Thoracic aorta (tissue), 2 donors: ENCODE measurements around the gene ZMIZ1. TPM values are rescaled to one million over a fixed set of nuclear protein-coding genes. Genes with fewer than 3 reads are reported as not detected.

Source experiments
- ATAC-seq: fragments of 150-250 bp; one replicate; pipeline ENCODE4 v1.8.0; 2017; ENCODE audit warnings: low read depth; ENCODE audit not compliant: insufficient number of reproducible peaks, low FRiP score
- DNase-seq: peaks from one replicate; pipeline ENCODE4 v3.0.0-alpha.2; 2020; ENCODE audit warnings: low spot score
- H3K27ac ChIP-seq, 2 donors: fragments of 200-600 bp; sonication (generic); 1 replicate in 1 of 2; 2 replicates in 1 of 2; pipeline ENCODE4 v1.5.1; 2016; ENCODE audit warnings: mild to moderate bottlenecking in 2 of 2, moderate library complexity in 2 of 2
- H3K27me3 ChIP-seq: fragments of 200-600 bp; sonication (generic); replicated peaks from 2 replicates; pipeline ENCODE4 v1.6.0; 2016; ENCODE audit warnings: mild to moderate bottlenecking; ENCODE audit not compliant: insufficient read depth
- H3K36me3 ChIP-seq: fragments of 200-600 bp; sonication (generic); one replicate; pipeline ENCODE4 v1.5.1; 2016
- H3K4me1 ChIP-seq, 2 donors: fragments of 200-600 bp; sonication (generic); 1 replicate in 1 of 2; 2 replicates in 1 of 2; pipeline versions ENCODE4 v1.5.1 to v1.6.0; 2016; ENCODE audit warnings: low read depth in 2 of 2, mild to moderate bottlenecking in 1 of 2; ENCODE audit not compliant: control insufficient read depth in 1 of 2
- H3K4me3 ChIP-seq: fragments of 200-600 bp; sonication (generic); 2 replicates; pipeline ENCODE4 v1.5.1; 2016; ENCODE audit warnings: mild to moderate bottlenecking
- H3K9me3 ChIP-seq: fragments of 200-600 bp; sonication (generic); 2 replicates; pipeline ENCODE4 v1.5.1; 2016
- total RNA-seq, 2 donors: library from RNA; depleted of rRNA; stranded (reverse); fragments of >200 nt; gene quantifications; one replicate each; pipeline versions ENCODE4 v1.1.0 to v1.2.3, GENCODE V29; 2016
- TF ChIP-seq, protein P1 (sequence below): fragments of 200-600 bp; sonication (generic); IDR thresholded peaks from one replicate; pipeline ENCODE4 v1.5.1; 2019; ENCODE audit warnings: antibody characterized with exemption

The ZMIZ1 gene
- total RNA-seq, 2 donors from 2014 or later: 57.8 to 81.6 TPM

DNA sequence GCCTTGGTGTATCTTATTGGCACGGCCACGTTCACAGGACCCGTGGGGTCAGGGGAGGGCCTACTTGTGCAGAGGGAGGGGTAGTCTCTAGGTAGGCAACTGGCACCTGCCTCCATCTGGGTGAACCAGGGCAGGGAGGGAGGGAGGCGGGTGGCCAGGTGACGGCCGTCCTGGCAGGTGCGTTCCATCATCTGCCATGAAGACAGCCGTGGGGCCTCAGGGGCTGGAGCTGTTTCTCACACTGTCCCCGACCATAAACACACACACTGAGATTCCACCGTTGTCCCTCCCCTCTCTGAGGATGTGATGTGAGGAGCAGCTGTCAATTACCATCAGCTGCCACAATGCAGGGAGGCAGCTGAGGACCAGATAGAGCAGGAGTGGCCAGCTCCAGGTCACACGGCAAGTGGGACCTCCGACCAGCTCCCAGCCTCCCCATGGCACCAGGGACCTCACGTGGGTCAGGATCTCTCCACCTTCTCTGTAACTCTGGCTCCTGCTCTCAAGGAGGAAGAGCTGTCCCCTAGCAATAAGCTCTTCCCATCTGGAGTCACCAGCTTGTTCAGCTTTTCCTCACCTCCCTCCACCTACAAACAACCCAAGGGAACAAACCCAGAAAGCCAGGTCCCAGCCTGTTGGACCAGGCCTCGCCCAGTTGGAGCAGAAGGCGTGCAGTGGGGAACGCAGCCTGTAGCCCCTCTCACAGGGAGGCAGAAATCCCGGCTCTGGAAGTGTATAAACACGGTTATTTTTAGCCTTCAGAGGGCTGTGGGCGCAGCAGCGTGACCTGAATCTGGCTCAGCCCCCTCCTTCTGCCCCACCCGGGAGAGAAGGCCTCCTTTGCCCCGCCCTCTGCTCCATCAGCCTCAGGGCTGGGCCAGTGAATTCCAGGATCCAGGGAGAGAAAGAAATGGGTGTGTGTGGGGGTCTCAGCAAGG is 33.1 kb downstream of the ZMIZ1 start:
- no peaks in the 10 kb centered on the region for H3K9me3 ChIP-seq
- DNase-seq (peak; percentile 28), ATAC-seq (peak; percentile 35)
- H3K36me3 ChIP-seq: no peaks in the 10 kb centered on the region
- TF ChIP-seq, protein P1, sequence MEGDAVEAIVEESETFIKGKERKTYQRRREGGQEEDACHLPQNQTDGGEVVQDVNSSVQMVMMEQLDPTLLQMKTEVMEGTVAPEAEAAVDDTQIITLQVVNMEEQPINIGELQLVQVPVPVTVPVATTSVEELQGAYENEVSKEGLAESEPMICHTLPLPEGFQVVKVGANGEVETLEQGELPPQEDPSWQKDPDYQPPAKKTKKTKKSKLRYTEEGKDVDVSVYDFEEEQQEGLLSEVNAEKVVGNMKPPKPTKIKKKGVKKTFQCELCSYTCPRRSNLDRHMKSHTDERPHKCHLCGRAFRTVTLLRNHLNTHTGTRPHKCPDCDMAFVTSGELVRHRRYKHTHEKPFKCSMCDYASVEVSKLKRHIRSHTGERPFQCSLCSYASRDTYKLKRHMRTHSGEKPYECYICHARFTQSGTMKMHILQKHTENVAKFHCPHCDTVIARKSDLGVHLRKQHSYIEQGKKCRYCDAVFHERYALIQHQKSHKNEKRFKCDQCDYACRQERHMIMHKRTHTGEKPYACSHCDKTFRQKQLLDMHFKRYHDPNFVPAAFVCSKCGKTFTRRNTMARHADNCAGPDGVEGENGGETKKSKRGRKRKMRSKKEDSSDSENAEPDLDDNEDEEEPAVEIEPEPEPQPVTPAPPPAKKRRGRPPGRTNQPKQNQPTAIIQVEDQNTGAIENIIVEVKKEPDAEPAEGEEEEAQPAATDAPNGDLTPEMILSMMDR: no peak
- peak overlapping the region; percentile 67 to 77 for H3K27ac ChIP-seq
- H3K4me1 ChIP-seq: peaks cover 48 to 86% of the 10 kb centered on the region in 2 donors
- no peak overlapping the region for H3K4me3 ChIP-seq
- no peaks in the 10 kb centered on the region for H3K27me3 ChIP-seq

DNA sequence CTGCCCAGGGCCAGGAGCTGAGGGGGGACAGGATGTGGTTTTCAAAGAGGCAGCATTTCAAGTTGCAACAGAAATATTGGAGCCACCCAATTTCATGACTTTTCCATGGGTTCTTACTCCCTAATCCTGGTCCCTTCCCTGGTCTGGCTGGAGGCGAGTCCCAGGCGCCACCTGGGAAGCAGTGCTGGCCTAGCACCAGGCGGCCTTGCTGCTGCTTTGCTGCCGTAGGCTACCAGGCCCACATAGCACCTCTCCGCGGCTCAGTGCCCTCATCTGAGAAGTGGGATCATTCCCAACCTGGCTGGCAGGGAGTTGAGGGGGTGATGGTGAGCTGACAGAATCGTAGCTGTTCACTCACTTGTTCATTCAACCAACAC is 33.7 kb downstream of the ZMIZ1 start:
- peaks cover 41 to 79% of the 10 kb centered on the region in 2 donors for H3K4me1 ChIP-seq
- H3K4me3 ChIP-seq: no peak overlapping the region
- DNase-seq: no peak
- no peaks in the 10 kb centered on the region for H3K36me3 ChIP-seq
- no peak for ATAC-seq
- TF ChIP-seq, protein P1: no peak
- H3K27ac ChIP-seq: peak overlapping the region; percentile 67 to 77
- H3K9me3 ChIP-seq: no peaks in the 10 kb centered on the region
- no peaks in the 10 kb centered on the region for H3K27me3 ChIP-seq

- Histone ChIP-seq H3K27ac (peak overlapping the region; percentile 67 to 77), H3K36me3 (no peaks in the 10 kb centered on the region), H3K4me3 (no peak overlapping the region), H3K9me3 (no peaks in the 10 kb centered on the region), H3K27me3 (no peaks in the 10 kb centered on the region), H3K4me1 (peaks cover 35 to 73% of the 10 kb centered on the region in 2 donors)
- TF ChIP-seq, protein P1: no peak
- ATAC-seq (no peak), DNase-seq (no peak)
Observed at GRCh38 chr10:79103129-79103528, 34.4 kb downstream of the ZMIZ1 start.

DNA sequence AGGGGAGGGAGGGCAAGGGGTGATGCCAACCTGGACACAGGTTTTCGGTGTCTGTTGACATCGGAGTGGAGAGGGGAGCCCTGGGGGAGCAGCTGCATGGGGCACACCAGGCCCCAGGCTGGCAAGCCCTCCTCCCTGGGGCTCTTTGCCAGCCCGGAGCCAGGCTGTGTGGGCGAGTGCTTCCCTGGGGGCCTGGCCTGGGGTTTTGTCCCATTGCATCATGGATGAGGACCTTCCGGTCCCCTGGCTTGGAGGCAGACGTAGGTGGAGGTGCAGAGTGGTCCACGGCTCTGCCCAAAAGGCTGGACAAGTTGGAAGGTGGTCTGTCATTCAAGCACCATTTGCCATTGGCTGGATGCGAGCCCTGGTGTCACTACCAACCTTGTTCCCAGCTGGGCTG is 34.8 kb downstream of the ZMIZ1 start:
- ATAC-seq: peak; percentile 45
- no peaks in the 10 kb centered on the region for H3K9me3 ChIP-seq
- no peaks in the 10 kb centered on the region for H3K36me3 ChIP-seq
- H3K27me3 ChIP-seq: no peaks in the 10 kb centered on the region
- H3K27ac ChIP-seq: peak overlapping the region in 1 of 2 donors; percentile 77
- H3K4me3 ChIP-seq: no peak overlapping the region
- peaks cover 33 to 68% of the 10 kb centered on the region in 2 donors for H3K4me1 ChIP-seq
- TF ChIP-seq, protein P1: no peak
- no peak for DNase-seq

- Histone ChIP-seq H3K36me3 (no peaks in the 10 kb centered on the region), H3K4me1 (peaks cover 33 to 51% of the 10 kb centered on the region in 2 donors), H3K27ac (no peak overlapping the region)
Observed at GRCh38 chr10:79105150-79105739, 36.5 kb downstream of the ZMIZ1 start.

More at GRCh38 chr10:79105150-79105739, 36.5 kb downstream of the ZMIZ1 start:
- no peaks in the 10 kb centered on the region for H3K27me3 ChIP-seq
- DNase-seq (no peak), ATAC-seq (no peak)
- H3K9me3 ChIP-seq: no peaks in the 10 kb centered on the region
- no peak overlapping the region for H3K4me3 ChIP-seq
- TF ChIP-seq, protein P1: no peak
